ENCODE measurements around the gene CREB1.
"Not testable (repeated sequence)": the region's sequence is repeated elsewhere in the genome, so short reads cannot be mapped to it uniquely, and the experiment has no call there.

CREB1 gene

GRCh38 chr2:207529330-207530159 is at the start of gene CREB1:
Gene CREB1 (plus strand): TSS chr2:207529962. CDS start chr2:207555636, 25,674 bp downstream.
- DNase-seq, result peak; percentile 99

DNA sequence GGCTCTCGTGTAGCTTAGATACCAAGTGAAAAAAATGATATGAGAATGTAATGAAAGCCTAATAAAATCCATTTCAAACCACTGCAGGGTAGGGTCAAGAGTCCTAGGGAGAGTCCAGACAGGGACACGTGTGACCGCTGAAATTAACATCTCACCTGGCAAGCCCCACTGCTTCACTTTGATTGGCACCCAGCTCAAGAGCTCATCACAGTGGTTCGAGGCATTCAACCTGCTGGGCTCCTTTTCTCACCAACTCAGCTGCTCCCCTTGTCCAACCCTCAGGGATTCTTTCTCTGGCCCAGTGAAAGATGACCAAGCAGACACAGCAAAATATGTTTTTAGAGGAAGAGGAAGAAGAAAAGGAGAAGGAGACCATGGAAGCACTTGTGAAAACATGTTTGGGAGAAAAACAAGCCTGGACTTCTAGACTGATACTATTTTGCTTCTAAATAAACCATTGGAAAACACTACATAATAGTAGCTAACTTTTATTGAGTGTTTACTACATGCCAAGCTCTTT is 49.2 kb upstream of the CREB1 start:
- DNase-seq, result peak; percentile 16

DNA sequence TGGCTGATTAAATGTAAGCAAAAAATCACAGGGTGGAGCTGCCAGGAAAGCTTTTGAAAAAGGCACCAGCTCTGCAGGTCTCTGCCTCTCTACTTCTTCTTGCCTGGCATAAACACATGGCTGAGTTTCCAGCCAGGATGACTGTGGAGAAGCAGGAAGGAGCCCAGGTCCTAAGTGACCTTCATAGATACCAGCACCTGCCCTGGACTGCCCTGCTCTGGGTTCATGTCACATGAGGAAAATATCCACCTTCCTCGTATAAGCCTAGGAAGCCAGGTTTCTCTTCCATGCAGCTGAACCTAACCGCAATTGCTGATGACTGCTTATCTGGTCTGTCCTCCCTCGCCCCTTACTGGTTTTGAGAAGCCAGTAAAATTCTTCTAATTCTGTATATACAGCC is 47.8 kb upstream of the CREB1 start:
- peak; percentile 85 for DNase-seq

GRCh38 chr2:207482630-207483029 is 47.1 kb upstream of the CREB1 start:
- no peak for DNase-seq

- DNase-seq, result no peak
These were observed 46.7 kb upstream of the CREB1 start for GRCh38 chr2:207483066-207483465.

DNA sequence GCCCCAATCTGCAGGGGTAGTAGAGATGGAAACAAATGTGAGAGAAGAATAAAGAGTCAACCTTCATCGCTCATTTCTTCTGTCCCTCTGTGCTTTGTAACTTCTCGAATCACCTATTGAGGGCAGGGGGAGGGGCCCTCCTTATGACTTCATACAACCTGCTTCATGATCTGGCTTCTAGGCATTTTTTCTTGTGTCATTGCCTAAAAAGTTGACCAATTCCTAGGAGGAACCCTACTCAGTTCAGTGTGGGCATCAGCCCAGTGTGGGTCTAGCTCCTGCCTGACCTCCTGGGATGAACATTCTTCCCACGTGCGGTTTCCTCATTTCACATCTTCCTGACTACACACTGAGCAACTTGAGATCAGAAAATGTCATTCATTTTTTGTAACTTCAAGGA is 46.3 kb upstream of the CREB1 start:
- no peak for DNase-seq

GRCh38 chr2:207484444-207485391 is 45.0 kb upstream of the CREB1 start:
- DNase-seq, result peak; percentile 23

GRCh38 chr2:207487650-207488311 is 42.0 kb upstream of the CREB1 start:
- DNase-seq, result no peak

GRCh38 chr2:207489251-207489650 is 40.5 kb upstream of the CREB1 start:
- DNase-seq, result no peak

GRCh38 chr2:207490441-207490840 is 39.3 kb upstream of the CREB1 start:
- no peak for DNase-seq

- no peak for DNase-seq
These were observed 38.7 kb upstream of the CREB1 start for GRCh38 chr2:207491086-207491485.

DNA sequence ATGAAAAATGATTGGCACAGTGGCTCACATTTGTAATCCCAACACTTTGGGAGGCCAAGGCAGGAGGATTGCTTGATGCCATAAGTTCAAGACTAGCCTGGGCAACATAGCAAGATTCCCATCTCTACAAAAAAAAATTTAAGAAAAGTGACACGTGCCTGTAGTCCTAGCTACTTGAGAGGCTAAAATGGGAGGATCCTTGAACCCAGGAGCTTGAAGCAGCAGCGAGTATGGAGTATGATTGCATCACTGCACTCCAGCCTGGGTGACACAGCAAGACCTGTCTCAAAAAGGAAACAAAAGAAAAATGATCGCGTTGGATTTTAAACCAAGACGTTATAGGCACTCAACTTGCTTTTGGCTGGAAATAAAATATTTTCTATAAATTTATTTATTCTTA is 37.8 kb upstream of the CREB1 start:
- DNase-seq, result peak; percentile 72

GRCh38 chr2:207492461-207492860 is 37.3 kb upstream of the CREB1 start:
- peak; percentile 66 for DNase-seq

DNA sequence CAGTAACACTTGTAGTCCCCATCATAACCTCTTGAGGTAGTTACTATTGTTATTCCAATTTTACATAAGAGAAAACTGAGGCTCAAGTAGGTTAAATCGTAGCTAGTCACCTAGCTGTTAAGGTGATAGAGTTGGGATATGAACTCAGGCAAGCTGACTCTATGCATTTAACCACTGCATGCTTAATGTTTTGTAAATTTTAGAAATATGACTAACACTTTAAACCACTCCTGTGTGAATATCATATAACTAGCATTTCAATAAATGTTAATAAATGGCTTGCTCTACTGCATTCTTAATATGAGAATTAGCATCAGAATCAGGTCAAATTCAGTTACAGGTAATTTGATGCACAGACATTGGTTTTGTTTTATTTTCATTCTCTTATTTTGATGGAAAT is 35.6 kb upstream of the CREB1 start:
- DNase-seq, result no peak

DNA sequence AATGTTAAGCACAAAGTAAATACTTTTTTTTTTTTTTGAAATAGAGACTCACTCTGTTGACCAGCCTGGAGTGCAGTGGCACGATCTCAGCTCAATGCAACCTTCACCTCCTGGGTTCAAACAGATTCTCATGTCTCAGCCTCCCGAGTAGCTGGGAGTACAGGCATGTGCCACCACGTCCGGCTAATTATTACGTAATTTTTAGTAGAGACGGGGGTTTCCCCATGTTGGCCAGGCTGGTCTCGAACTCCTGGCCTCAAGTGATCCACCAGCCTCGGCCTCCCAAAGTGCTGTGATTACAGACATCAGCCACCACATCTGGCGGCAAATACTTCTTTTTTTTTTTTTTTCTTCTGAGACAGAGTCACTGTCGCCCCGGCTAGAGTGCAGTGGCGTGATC is 32.8 kb upstream of the CREB1 start:
- DNase-seq, result not testable (repeated sequence)

- no peak for DNase-seq
These were observed 32.2 kb upstream of the CREB1 start for GRCh38 chr2:207497596-207497995.

- DNase-seq, result no peak
These were observed 31.3 kb upstream of the CREB1 start for GRCh38 chr2:207498427-207498826.

GRCh38 chr2:207499114-207499513 is 30.6 kb upstream of the CREB1 start:
- no peak for DNase-seq

- no peak for DNase-seq
These were observed 27.8 kb upstream of the CREB1 start for GRCh38 chr2:207501802-207502576.

DNA sequence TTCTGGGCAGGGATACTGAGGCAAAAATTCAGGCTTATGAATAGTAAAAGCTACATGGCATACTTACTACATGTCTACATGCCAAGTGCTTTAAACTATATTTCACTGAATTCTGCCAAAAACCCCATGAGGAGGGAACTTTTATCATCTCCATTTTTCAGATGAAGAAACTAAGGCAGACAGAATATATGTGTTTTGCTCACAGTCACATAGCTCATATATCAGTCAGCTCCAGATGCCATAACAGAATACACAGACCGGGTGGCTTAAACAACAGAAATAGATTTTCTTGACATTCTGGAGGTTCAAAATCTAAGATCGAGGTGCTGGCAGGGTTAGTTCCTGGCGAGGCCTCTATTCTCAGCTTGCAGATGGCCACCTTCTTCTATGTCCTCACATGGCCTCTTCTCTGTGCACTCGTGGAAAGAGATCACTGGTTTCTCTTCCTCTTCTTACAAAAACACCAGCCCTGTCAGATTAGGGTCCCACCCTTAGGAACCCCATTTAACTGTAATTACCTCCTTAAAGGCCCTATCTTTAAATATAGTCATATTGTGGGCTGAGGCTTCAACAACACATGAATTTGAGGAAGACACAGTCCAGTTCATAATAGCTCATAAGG is 27.1 kb upstream of the CREB1 start:
- DNase-seq, result peak; percentile 29

GRCh38 chr2:207503234-207503633 is 26.5 kb upstream of the CREB1 start:
- DNase-seq, result peak; percentile 29
